WTC11 (cell line): ENCODE data around the gene CCDC85A. TPM values are rescaled to one million over a fixed set of nuclear protein-coding genes. Genes with fewer than 3 reads are reported as not detected.

ENCODE experiments used
- ATAC-seq: fragments of 200-7000 bp; cut with Tn5 transposase; 2 replicates; pipeline ENCODE4 v1.10.0; 2021; ENCODE audit warnings: mild to moderate bottlenecking, moderate library complexity
- CTCF ChIA-PET: fragments of 300-600 bp; sonication (Branson Sonifier 250); formaldehyde crosslinking; loops from one replicate; lab custom pipeline; 2021; ENCODE audit warnings: antibody characterized with exemption; lab: Charles Lee
- POLR2A ChIA-PET: fragments of 350-600 bp; sonication (Branson Sonifier 250); formaldehyde crosslinking; loops from one replicate; lab custom pipeline; 2021; ENCODE audit warnings: antibody characterized with exemption; lab: Charles Lee
- DNase-seq: peaks from one replicate; pipeline ENCODE4 v3.0.0; 2021; ENCODE audit warnings: low spot score
- H3K27ac Mint-ChIP-seq: 2 replicates; pipeline ENCODE4 v1.8.0; 2021; ENCODE audit warnings: mixed read lengths
- H3K27me3 Mint-ChIP-seq: 2 replicates; pipeline ENCODE4 v1.8.0; 2021; ENCODE audit warnings: low read depth, mild to moderate bottlenecking, moderate library complexity, mixed read lengths
- H3K36me3 Mint-ChIP-seq: 2 replicates; pipeline ENCODE4 v1.8.0; 2021; ENCODE audit warnings: mixed read lengths
- H3K4me1 Mint-ChIP-seq: 2 replicates; pipeline ENCODE4 v1.8.0; 2022; ENCODE audit warnings: mixed read lengths
- H3K4me3 Mint-ChIP-seq: 2 replicates; pipeline ENCODE4 v1.8.0; 2021; ENCODE audit warnings: mild to moderate bottlenecking, moderate library complexity, mixed read lengths
- H3K9me3 Mint-ChIP-seq: 2 replicates; pipeline ENCODE4 v1.8.0; 2021; ENCODE audit warnings: mixed read lengths
- ATF3 ChIP-seq: sonication (generic); formaldehyde crosslinking; conservative IDR thresholded peaks from 2 replicates; pipeline ENCODE4 v1.8.1; 2022; ENCODE audit warnings: mild to moderate bottlenecking, missing genetic modification reagents
- ATF6 ChIP-seq: sonication (generic); formaldehyde crosslinking; IDR thresholded peaks from 2 replicates; pipeline ENCODE4 v1.8.1; 2023; ENCODE audit warnings: mild to moderate bottlenecking, missing genetic modification reagents
- CDX4 ChIP-seq: fragments of 250-450 bp; sonication (Bioruptor Pico); IDR thresholded peaks from 2 replicates; pipeline ENCODE4 v1.9.0; 2021; ENCODE audit warnings: moderate library complexity, mild to moderate bottlenecking, inconsistent platforms, borderline replicate concordance
- CTCF ChIP-seq: fragments of 200-600 bp; IDR thresholded peaks from 2 replicates; pipeline ENCODE4 v1.8.0; 2022; ENCODE audit warnings: antibody characterized with exemption
- ETV6 ChIP-seq: sonication (generic); formaldehyde crosslinking; IDR thresholded peaks from 2 replicates; pipeline ENCODE4 v1.8.1; 2022; ENCODE audit warnings: mild to moderate bottlenecking, missing genetic modification reagents
- GABPB1 ChIP-seq: sonication (generic); formaldehyde crosslinking; IDR thresholded peaks from 2 replicates; pipeline ENCODE4 v1.8.1; 2023; ENCODE audit warnings: mild to moderate bottlenecking, missing genetic modification reagents
- HMGA2 ChIP-seq: fragments of 250-450 bp; sonication (Bioruptor Pico); IDR thresholded peaks from 2 replicates; pipeline ENCODE4 v1.4.0; 2021; ENCODE audit warnings: mild to moderate bottlenecking, moderate library complexity
- JAZF1 ChIP-seq: fragments of 250-450 bp; sonication (Bioruptor Pico); IDR thresholded peaks from 2 replicates; pipeline ENCODE4 v1.9.0; 2021; ENCODE audit warnings: moderate library complexity, mild to moderate bottlenecking, inconsistent platforms
- MAX ChIP-seq: sonication (generic); formaldehyde crosslinking; IDR thresholded peaks from 2 replicates; pipeline ENCODE4 v1.8.0; 2022; ENCODE audit warnings: mild to moderate bottlenecking, missing genetic modification reagents
- NFE2L1 ChIP-seq: sonication (generic); formaldehyde crosslinking; IDR thresholded peaks from 2 replicates; pipeline ENCODE4 v1.8.1; 2023; ENCODE audit warnings: missing genetic modification reagents
- OVOL2 ChIP-seq: fragments of 250-450 bp; sonication (Bioruptor Pico); IDR thresholded peaks from 2 replicates; pipeline ENCODE4 v1.9.0; 2021; ENCODE audit warnings: mild to moderate bottlenecking, borderline replicate concordance
- PREB ChIP-seq: sonication (generic); formaldehyde crosslinking; IDR thresholded peaks from 2 replicates; pipeline ENCODE4 v1.8.1; 2022; ENCODE audit warnings: mild to moderate bottlenecking, missing genetic modification reagents, moderate library complexity, borderline replicate concordance
- TEAD1 ChIP-seq: sonication (generic); formaldehyde crosslinking; IDR thresholded peaks from 2 replicates; pipeline ENCODE4 v1.8.0; 2022; ENCODE audit warnings: mild to moderate bottlenecking, missing genetic modification reagents
- ZNF317 ChIP-seq: sonication (generic); formaldehyde crosslinking; IDR thresholded peaks from 2 replicates; pipeline ENCODE4 v1.8.1; 2023; ENCODE audit warnings: low read depth, mild to moderate bottlenecking, moderate library complexity, missing genetic modification reagents, borderline replicate concordance
- ZNF416 ChIP-seq: fragments of 250-450 bp; sonication (Bioruptor Pico); IDR thresholded peaks from 2 replicates; pipeline ENCODE4 v1.9.0; 2021; ENCODE audit warnings: mild to moderate bottlenecking, inconsistent platforms
- ZNF512 ChIP-seq: sonication (generic); formaldehyde crosslinking; IDR thresholded peaks from 2 replicates; pipeline ENCODE4 v1.8.1; 2022; ENCODE audit warnings: missing genetic modification reagents, borderline replicate concordance
- ZSCAN18 ChIP-seq: fragments of 250-450 bp; sonication (Bioruptor Pico); IDR thresholded peaks from 2 replicates; pipeline ENCODE4 v2.1.2; 2022; ENCODE audit warnings: mild to moderate bottlenecking, moderate library complexity
- total RNA-seq: library from RNA; stranded (reverse); gene quantifications from 3 replicates; pipeline ENCODE4 v1.2.3, GENCODE V29; 2021

Gene CCDC85A
- total RNA-seq, 1 experiment from 2014 or later = 0.22 TPM

- Mint-ChIP-seq H3K36me3 (no peaks in the 10 kb centered on the region), H3K27ac (no peak overlapping the region), H3K9me3 (no peaks in the 10 kb centered on the region), H3K4me3 (no peak overlapping the region), H3K27me3 (no peaks in the 10 kb centered on the region), H3K4me1 (peaks cover 4% of the 10 kb centered on the region)
- DNase-seq (no peak), ATAC-seq (no peak)
- TF ChIP-seq JAZF1 (CRISPR knock-in tag) = no peak
- TF ChIP-seq CDX4 = no peak
- no peak for TF ChIP-seq TEAD1 (CRISPR knock-in tag)
- no peak for TF ChIP-seq OVOL2 (CRISPR knock-in tag)
- TF ChIP-seq ZNF317 (CRISPR knock-in tag) = no peak
- TF ChIP-seq ATF3 (CRISPR knock-in tag) = no peak
- no peak for TF ChIP-seq ATF6 (CRISPR knock-in tag)
- no peak for TF ChIP-seq HMGA2 (CRISPR knock-in tag)
- no peak for TF ChIP-seq ZNF416 (CRISPR knock-in tag)
- TF ChIP-seq ZSCAN18 (CRISPR knock-in tag) = no peak
- TF ChIP-seq MAX = no peak
- no peak for TF ChIP-seq CTCF
- TF ChIP-seq ZNF512 (CRISPR knock-in tag) = no peak
- TF ChIP-seq PREB = no peak
- TF ChIP-seq NFE2L1 (CRISPR knock-in tag) = no peak
- TF ChIP-seq ETV6 (CRISPR knock-in tag) = no peak
- TF ChIP-seq GABPB1 (CRISPR knock-in tag) = no peak
- ChIA-PET CTCF (interaction anchor here (1.5 kb wide), 1 partner anchor 11 kb away, joined by 4 read pairs; no protein-coding TSS in a partner anchor), POLR2A (no interaction called here)
Observed at GRCh38 chr2:56227811-56228210, 44.0 kb downstream of the CCDC85A start.
